Measurements from ENCODE around the gene DPP6.

The DPP6 gene

DNA sequence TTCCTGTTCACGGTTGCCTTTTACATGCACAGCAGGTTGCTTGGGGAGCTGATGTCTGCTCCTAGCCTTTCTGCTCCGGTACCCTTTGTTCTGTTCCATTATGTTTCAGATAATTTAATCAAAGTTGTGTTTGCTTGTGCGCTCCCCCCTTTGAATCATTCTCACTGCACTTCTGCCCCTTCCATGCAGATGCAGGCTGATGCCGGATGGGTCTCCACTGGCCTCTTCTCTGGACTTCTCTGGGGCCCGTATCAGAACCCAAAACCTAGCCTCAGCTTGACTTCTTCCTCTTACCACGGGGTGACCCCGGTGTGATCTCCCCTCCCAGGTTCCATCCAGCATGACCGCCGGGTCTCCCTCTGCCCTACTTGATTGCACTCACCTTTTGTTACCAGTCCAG, 272.0 kb downstream of the DPP6 start:
- TF ChIP-seq, protein P1, sequence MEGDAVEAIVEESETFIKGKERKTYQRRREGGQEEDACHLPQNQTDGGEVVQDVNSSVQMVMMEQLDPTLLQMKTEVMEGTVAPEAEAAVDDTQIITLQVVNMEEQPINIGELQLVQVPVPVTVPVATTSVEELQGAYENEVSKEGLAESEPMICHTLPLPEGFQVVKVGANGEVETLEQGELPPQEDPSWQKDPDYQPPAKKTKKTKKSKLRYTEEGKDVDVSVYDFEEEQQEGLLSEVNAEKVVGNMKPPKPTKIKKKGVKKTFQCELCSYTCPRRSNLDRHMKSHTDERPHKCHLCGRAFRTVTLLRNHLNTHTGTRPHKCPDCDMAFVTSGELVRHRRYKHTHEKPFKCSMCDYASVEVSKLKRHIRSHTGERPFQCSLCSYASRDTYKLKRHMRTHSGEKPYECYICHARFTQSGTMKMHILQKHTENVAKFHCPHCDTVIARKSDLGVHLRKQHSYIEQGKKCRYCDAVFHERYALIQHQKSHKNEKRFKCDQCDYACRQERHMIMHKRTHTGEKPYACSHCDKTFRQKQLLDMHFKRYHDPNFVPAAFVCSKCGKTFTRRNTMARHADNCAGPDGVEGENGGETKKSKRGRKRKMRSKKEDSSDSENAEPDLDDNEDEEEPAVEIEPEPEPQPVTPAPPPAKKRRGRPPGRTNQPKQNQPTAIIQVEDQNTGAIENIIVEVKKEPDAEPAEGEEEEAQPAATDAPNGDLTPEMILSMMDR (conservative IDR thresholded peaks at IDR 0.05; ENCODE audit: control insufficient read depth, insufficient read depth, low read depth, low read length) = no peak
- H3K4me3 ChIP-seq (ENCODE audit: control insufficient read depth, low read depth, low read length) = no peak overlapping the region
- no peak for DNase-seq (ENCODE audit: low read depth)

DNA sequence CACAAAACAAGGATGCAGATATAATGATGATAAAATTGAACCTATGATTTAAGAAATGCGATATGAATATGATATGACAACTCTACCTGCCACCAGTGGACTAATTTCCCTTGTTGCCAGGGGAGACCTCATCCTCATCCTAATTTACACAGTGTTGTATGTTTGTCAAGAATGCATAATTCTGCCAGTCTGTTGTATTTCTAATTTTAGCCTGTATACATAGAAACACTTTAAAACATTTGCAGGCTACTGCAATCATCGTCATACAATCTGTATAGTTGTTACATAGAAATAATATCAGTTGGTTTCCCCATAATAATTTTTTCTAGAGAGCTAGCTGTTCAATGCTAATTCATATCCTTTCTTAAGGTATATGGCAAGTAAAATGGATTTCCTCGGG, 274.2 kb downstream of the DPP6 start:
- TF ChIP-seq, protein P1 (conservative IDR thresholded peaks at IDR 0.05; ENCODE audit: control insufficient read depth, insufficient read depth, low read depth, low read length) = no peak
- no peak for DNase-seq (ENCODE audit: low read depth)
- no peak overlapping the region for H3K4me3 ChIP-seq (ENCODE audit: control insufficient read depth, low read depth, low read length)

DNA sequence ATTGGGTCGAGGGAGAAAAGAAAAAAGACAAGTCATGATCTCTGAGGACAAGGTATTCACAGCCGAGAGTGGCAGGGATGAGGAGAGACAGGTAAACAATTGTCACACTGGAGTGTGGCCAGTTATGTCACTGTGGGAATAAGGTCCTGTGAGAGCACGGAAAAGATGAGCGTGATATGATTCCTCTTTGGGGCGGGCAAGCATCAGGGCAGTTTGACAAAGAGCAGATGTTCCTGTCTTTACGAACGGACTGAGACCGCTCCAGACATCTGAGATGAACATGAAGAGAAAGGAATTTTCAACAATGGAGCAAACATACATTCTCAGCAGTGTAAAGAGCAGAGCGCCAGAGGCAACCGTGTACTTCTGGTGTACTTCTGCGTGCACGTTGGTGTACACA, 278.1 kb downstream of the DPP6 start:
- no peak overlapping the region for H3K4me3 ChIP-seq (ENCODE audit: control insufficient read depth, low read depth, low read length)
- no peak for DNase-seq (ENCODE audit: low read depth)
- TF ChIP-seq, protein P1 (conservative IDR thresholded peaks at IDR 0.05; ENCODE audit: control insufficient read depth, insufficient read depth, low read depth, low read length) = no peak

DNA sequence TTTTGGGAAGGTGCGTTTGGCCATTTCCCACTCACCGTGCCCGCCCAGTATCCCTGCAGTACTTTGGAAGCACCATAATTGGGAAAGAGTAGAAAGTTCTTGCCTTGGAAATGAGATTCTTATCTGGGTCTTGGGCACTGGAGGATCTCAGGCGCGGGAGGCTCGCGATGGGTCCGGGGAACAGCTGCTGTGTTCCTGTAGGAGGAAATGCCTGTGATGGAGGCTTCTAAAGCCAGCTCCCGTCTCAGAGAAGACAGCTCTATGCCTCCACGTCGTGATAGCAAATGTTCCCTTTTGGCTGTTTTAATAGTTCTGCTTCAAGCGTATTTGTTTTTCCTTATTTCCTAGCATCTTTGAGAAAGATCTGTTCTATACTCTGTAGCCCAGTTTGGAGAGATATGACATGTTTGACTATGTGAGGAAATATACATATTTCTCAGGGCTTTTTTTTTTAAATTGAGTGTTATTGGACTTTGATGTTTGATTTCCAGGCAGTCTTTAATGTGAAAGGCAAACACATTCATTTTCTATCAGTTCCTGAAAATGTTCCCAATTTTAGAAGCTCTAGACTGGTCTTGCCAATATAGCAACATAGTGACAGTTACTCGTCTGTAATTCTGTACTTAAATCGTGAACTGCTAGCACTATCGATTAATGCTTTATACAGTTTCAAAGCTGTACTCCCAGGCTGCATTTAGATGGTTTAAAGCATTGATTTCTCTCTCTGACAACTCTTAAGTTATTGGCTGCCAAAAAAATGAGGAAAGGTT, 280.8 kb downstream of the DPP6 start:
- H3K4me3 ChIP-seq (ENCODE audit: control insufficient read depth, low read depth, low read length) = no peak overlapping the region
- DNase-seq (ENCODE audit: low read depth) = no peak
- TF ChIP-seq, protein P1 (conservative IDR thresholded peaks at IDR 0.05; ENCODE audit: control insufficient read depth, insufficient read depth, low read depth, low read length) = no peak

DNA sequence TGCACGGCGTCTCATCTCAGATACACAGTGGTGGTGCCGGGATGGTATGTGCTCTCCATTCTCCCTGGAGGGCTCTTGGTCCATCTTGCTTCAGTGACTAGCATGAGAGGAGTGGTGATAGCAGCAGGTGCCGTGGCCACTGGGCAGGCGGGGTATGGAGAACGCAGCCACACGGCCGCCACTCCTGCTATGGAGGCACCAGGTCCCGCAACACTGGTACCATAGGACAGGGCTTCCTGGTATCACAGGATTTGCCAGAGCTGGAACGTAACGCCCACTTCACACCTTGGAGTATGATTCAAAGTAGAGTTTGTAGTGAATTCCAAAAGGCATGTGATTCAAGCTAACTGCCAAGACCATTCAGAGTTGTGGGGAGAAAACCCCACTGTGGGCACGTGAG, 284.1 kb downstream of the DPP6 start:
- no peak for DNase-seq (ENCODE audit: low read depth)
- no peak overlapping the region for H3K4me3 ChIP-seq (ENCODE audit: control insufficient read depth, low read depth, low read length)
- TF ChIP-seq, protein P1 (conservative IDR thresholded peaks at IDR 0.05; ENCODE audit: control insufficient read depth, insufficient read depth, low read depth, low read length) = no peak

DNA sequence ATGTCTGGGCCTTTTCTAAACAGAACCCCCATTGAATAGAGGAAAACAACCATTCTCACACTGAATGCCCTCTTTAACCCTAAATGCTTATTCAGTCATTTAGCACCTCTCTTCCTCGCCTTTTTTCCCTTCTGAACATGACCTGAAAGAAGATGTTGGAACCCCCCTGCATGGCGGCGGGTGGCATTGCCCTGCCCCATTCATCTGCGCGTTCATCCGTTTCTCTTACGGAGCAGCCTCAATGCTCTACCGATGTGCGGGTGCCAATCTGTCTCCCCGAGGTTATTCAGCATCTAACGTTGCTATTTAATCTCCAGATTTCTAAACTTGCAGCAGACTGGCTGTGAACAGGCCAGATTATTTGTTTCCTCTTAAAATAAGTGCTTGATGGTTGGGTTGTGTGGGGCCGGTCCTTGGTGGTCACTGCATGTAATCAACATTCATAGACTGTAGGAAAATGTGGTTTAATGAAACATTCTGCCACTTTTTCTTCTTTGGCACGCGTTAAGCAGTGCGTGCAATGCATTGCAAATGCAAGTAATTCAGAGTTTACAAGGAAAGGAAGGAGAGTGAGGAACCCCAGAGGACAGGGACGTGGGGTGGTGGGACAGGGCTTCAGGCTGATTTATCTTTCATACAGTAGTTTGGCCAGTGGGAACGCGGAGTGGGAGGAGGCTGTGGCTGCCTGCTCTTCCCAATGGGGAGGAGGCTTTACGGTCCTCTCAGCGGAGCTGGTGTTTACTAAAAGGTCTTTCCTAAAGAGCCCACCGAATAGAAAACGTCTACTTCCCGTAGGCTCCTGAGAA, 286.7 kb downstream of the DPP6 start:
- TF ChIP-seq, protein P1 (conservative IDR thresholded peaks at IDR 0.05; ENCODE audit: control insufficient read depth, insufficient read depth, low read depth, low read length) = no peak
- H3K4me3 ChIP-seq (ENCODE audit: control insufficient read depth, low read depth, low read length) = no peak overlapping the region

More for the DNA sequence above, 286.7 kb downstream of the DPP6 start:
- no peak for DNase-seq (ENCODE audit: low read depth)

Data from fibroblast of mammary gland (primary cell).